ENCODE measurements around the gene SSR2.
A peak's percentile ranks its signal among the peaks of the same experiment; 100 is the strongest.

The SSR2 gene

GRCh38 chr1:155981266-155982088 is 39.3 kb downstream of the SSR2 start:
- H3K4me3 ChIP-seq (ENCODE audit: low read depth, low read length): peak overlapping the region; percentile 85
- TF ChIP-seq, protein P1, sequence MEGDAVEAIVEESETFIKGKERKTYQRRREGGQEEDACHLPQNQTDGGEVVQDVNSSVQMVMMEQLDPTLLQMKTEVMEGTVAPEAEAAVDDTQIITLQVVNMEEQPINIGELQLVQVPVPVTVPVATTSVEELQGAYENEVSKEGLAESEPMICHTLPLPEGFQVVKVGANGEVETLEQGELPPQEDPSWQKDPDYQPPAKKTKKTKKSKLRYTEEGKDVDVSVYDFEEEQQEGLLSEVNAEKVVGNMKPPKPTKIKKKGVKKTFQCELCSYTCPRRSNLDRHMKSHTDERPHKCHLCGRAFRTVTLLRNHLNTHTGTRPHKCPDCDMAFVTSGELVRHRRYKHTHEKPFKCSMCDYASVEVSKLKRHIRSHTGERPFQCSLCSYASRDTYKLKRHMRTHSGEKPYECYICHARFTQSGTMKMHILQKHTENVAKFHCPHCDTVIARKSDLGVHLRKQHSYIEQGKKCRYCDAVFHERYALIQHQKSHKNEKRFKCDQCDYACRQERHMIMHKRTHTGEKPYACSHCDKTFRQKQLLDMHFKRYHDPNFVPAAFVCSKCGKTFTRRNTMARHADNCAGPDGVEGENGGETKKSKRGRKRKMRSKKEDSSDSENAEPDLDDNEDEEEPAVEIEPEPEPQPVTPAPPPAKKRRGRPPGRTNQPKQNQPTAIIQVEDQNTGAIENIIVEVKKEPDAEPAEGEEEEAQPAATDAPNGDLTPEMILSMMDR (IDR thresholded peaks at IDR 0.05; ENCODE audit: low read depth, low read length): no peak

- TF ChIP-seq, protein P1 (IDR thresholded peaks at IDR 0.05; ENCODE audit: low read depth, low read length): no peak
- H3K4me3 ChIP-seq (ENCODE audit: low read depth, low read length): peak overlapping the region; percentile 85
Measured at GRCh38 chr1:155979597-155980343, 41.0 kb downstream of the SSR2 start.

DNA sequence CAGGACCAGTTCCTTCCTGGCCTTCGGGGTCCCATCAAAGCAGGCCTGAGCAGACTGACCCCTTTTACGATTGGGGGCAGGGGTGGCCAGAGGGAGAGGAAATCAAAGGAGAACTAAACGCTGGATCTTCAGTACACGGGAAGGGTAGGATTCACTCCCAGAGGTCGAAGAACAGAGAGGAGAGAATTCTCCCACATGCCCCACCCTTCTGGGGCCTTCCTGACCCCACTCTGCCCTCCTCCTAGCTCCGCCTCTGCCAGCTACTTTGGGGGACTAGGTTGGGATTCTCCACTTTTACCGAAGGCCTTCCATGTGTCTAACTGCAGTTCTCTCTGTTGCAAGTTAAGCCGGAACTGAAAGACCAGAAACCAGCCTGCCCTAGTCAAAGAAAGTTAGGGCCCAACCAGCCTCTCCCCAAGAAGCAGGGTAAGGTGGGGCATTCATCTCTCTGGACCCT is 41.8 kb downstream of the SSR2 start:
- peak overlapping the region; percentile 85 for H3K4me3 ChIP-seq (ENCODE audit: low read depth, low read length)
- TF ChIP-seq, protein P1 (IDR thresholded peaks at IDR 0.05; ENCODE audit: low read depth, low read length): no peak

GRCh38 chr1:155978325-155978972 is 42.3 kb downstream of the SSR2 start, which contains the start of gene ARHGEF2:
ARHGEF2 (minus strand) TSS chr1:155978547; CDS start chr1:155978427, 120 bp downstream.
- peak within 1 kb of the TSS; percentile 85 for H3K4me3 ChIP-seq (ENCODE audit: low read depth, low read length)
- TF ChIP-seq, protein P1 (IDR thresholded peaks at IDR 0.05; ENCODE audit: low read depth, low read length): no peak

DNA sequence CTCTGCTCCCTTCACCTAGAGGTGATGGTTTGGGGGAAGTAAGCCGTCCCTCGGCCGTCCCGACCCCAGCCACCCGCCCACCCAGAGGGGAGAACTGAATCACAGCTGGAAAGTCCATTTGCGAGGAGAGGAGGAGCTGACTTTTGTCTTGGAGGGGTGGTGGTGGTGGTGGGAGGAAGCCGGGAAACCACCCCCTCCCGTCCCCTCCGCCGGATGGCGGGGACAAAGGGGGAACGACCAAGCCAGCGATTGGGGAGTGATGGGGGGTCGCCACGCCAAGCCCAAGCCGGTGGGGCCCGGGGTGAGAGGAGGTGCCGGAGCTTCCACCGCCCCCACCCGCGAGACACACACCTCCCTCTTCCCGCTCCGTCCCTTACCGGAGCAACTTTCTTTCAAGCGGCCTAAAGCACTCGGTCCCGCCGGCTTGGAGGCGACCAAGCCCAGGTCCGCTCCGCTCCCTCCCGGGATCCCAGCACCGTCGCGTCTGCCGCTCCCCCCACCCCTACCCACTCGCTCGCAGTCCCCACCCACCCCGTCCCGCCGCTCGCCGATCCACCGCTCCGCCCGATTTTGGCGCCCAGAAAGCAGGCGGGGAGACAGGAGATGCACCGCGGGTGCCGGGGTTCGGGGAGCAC is 42.9 kb downstream of the SSR2 start:
- peak overlapping the region; percentile 85 for H3K4me3 ChIP-seq (ENCODE audit: low read depth, low read length)
- TF ChIP-seq, protein P1 (IDR thresholded peaks at IDR 0.05; ENCODE audit: low read depth, low read length): no peak

DNA sequence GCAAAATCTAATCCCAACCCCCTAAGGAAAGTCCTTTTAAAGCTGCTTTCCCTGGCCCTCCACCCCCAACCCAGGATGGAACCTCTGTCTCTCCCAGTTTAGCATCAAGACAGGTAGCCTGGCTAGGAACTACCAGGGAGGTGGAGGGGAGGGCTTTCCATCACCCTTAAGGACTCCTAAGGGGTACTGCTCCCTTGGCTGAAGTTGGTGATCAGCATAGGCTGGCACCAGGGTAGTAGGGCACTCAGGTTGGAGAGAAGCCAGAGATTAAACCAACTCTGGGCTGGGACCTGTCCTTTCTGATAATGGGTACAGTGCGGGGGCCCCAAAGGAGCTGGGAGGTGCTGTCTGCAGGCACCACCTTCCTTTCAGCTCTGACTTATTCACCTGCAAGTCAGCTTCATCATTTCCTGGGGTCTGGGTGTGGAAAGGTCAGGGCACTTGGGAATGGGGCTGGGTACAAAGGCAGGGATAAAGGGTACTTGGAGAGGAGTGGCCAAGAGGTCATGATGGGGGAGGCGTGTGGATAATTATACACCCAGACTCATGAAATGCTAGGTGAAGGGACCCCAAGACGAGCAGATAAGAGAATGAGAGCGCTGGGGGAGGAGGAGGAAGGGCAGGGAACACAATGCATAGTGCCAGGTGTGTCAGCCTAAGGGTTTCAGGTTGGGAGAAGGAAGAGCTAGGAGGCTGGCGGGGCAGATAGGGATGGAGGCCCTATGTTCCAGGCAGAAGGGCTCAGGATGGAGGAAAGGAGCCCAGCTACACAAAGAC is 43.6 kb downstream of the SSR2 start:
- TF ChIP-seq, protein P1 (IDR thresholded peaks at IDR 0.05; ENCODE audit: low read depth, low read length): no peak
- peak overlapping the region; percentile 85 for H3K4me3 ChIP-seq (ENCODE audit: low read depth, low read length)

All from WI38 (cell line).